HepG2 (cell line): ENCODE results near the gene CCDC97. TPM values are rescaled to one million over a fixed set of nuclear protein-coding genes. Genes with fewer than 3 reads are reported as not detected.
A peak's percentile ranks its signal among the peaks of the same experiment; 100 is the strongest.

Experiments used
- ATAC-seq: fragments of 200-7000 bp; cut with Tn5 transposase; 3 replicates; pipeline ENCODE4 v1.9.1; 2020; ENCODE audit warnings: mild to moderate bottlenecking, moderate library complexity
- BruUV-seq: library from RNA; stranded (reverse); fragments of 400-500 nt; replicated peaks from 2 replicates; lab custom pipeline; 2021; lab: Mats Ljungman, UMichigan
- CTCF ChIA-PET: fragments of 300-600 bp; formaldehyde crosslinking; extraction: SDS; loops from one replicate; lab custom pipeline; 2021; ENCODE audit warnings: low total read pairs, inconsistent platforms, low intra/inter-chr PET ratio; lab: Yijun Ruan, JAX
- POLR2A ChIA-PET: fragments of 350-600 bp; sonication (Branson Sonifier 250); formaldehyde crosslinking; loops from one replicate; lab custom pipeline; 2020; ENCODE audit warnings: antibody characterized with exemption, inconsistent platforms; lab: Yijun Ruan, JAX
- DNase-seq: peaks from one replicate; pipeline ENCODE4 v3.0.0-alpha.2; 2015; ENCODE audit warnings: low spot score
- FAIRE-seq: peaks from 3 replicates; lab custom pipeline; 2011; peaks lifted over from hg19 to GRCh38; lab: Jason Lieb, UNC
- H2AFZ ChIP-seq: one replicate; pipeline ENCODE4 v1.6.1; 2011; ENCODE audit warnings: low read length, inconsistent platforms
- H3K27ac ChIP-seq: fragments of 300-600 bp; 3 replicates; pipeline ENCODE4 v1.8.0; 2011; ENCODE audit warnings: mixed run types, mild to moderate bottlenecking, mixed read lengths, low read length, inconsistent platforms; ENCODE audit not compliant: insufficient read depth; ENCODE audit errors: extremely low read length
- H3K27me3 ChIP-seq, 2 experiments: fragments of 200-600 bp in 1 of 2; 2 replicates in 1 of 2; 3 replicates in 1 of 2; pipeline versions ENCODE4 v1.6.0 to v1.8.0; 2011; ENCODE audit warnings: low read length in 2 of 2, mild to moderate bottlenecking in 2 of 2, moderate library complexity in 2 of 2, inconsistent platforms in 1 of 2; ENCODE audit not compliant: insufficient read depth in 2 of 2, control insufficient read depth in 1 of 2
- H3K36me3 ChIP-seq, 2 experiments: fragments of 200-600 bp in 1 of 2; replicated peaks in 1 of 2; 2 replicates in 1 of 2; 3 replicates in 1 of 2; pipeline versions ENCODE4 v1.5.1 to v1.8.0; 2011; ENCODE audit warnings: low read length in 2 of 2, inconsistent platforms in 1 of 2; ENCODE audit not compliant: insufficient read depth in 2 of 2, control insufficient read depth in 1 of 2
- H3K4me1 ChIP-seq: 2 replicates; pipeline ENCODE4 v1.5.1; 2012; ENCODE audit warnings: low read length, inconsistent platforms; ENCODE audit not compliant: insufficient read depth
- H3K4me2 ChIP-seq: 2 replicates; pipeline ENCODE4 v1.6.0; 2011; ENCODE audit warnings: low read depth, low read length, inconsistent platforms
- H3K4me3 ChIP-seq, 3 experiments: fragments of 200-600 bp in 1 of 3; sonication (generic), shearing (Covaris generic) in 1 of 3; replicated peaks in 1 of 3; 2 replicates each; pipeline ENCODE4 v1.5.1; 2011 to 2016; ENCODE audit warnings: low read length in 3 of 3, inconsistent platforms in 2 of 3, low read depth in 2 of 3, mild to moderate bottlenecking in 2 of 3, control low read depth in 1 of 3, mixed read lengths in 1 of 3; ENCODE audit not compliant: insufficient read depth in 1 of 3
- H3K79me2 ChIP-seq: one replicate; pipeline ENCODE4 v1.6.1; 2011; ENCODE audit warnings: low read length, inconsistent platforms; ENCODE audit not compliant: insufficient read depth
- H3K9ac ChIP-seq: 2 replicates; pipeline ENCODE4 v1.6.0; 2011; ENCODE audit warnings: mild to moderate bottlenecking, low read depth, low read length, inconsistent platforms; ENCODE audit not compliant: insufficient read depth
- H3K9me3 ChIP-seq: 2 replicates; pipeline ENCODE4 v1.5.1; 2012; ENCODE audit warnings: mild to moderate bottlenecking, low read length
- H4K20me1 ChIP-seq: 2 replicates; pipeline ENCODE4 v1.6.0; 2011; ENCODE audit warnings: inconsistent platforms, mild to moderate bottlenecking, low read length, moderate library complexity; ENCODE audit not compliant: insufficient read depth
- AGO2 ChIP-seq: fragments of 200-400 bp; formaldehyde crosslinking; optimal IDR thresholded peaks from 2 replicates; pipeline ENCODE3; 2017; ENCODE audit warnings: mild to moderate bottlenecking, low read depth, low read length, moderate library complexity
- CAMTA2 ChIP-seq: sonication (generic); formaldehyde crosslinking; IDR thresholded peaks from 2 replicates; pipeline ENCODE4 v1.4.0; 2020; ENCODE audit warnings: mild to moderate bottlenecking, missing genetic modification reagents, borderline replicate concordance
- CCDC6 ChIP-seq: sonication (generic); formaldehyde crosslinking; IDR thresholded peaks from 2 replicates; pipeline ENCODE4 v1.8.1; 2022; ENCODE audit warnings: mild to moderate bottlenecking, missing genetic modification reagents, moderate library complexity
- CREM ChIP-seq, 2 experiments: sonication (generic) in 1 of 2; formaldehyde crosslinking in 1 of 2; IDR thresholded peaks; 2 replicates each; pipeline versions ENCODE4 v1.4.0 to v1.6.1; 2016 to 2020; ENCODE audit warnings: antibody characterized with exemption in 1 of 2, mild to moderate bottlenecking in 1 of 2, missing genetic modification reagents in 1 of 2
- EED ChIP-seq: sonication (generic); formaldehyde crosslinking; IDR thresholded peaks from 2 replicates; pipeline ENCODE4 v1.5.0; 2020; ENCODE audit warnings: mild to moderate bottlenecking, missing genetic modification reagents
- HMG20A ChIP-seq: IDR thresholded peaks from 2 replicates; pipeline ENCODE4 v1.6.1; 2016; ENCODE audit warnings: borderline replicate concordance
- IRX3 ChIP-seq: sonication (generic); formaldehyde crosslinking; IDR thresholded peaks from 2 replicates; pipeline ENCODE4 v1.8.1; 2023; ENCODE audit warnings: mild to moderate bottlenecking, low read depth, missing genetic modification reagents, borderline replicate concordance
- ISL2 ChIP-seq: sonication (generic); formaldehyde crosslinking; IDR thresholded peaks from 2 replicates; pipeline ENCODE4 v1.5.0; 2020; ENCODE audit warnings: missing genetic modification reagents
- MATR3 ChIP-seq: sonication (generic); formaldehyde crosslinking; IDR thresholded peaks from 2 replicates; pipeline ENCODE4 v1.4.0; 2020; ENCODE audit warnings: missing genetic modification reagents
- PHF20 ChIP-seq: sonication (generic); formaldehyde crosslinking; IDR thresholded peaks from 2 replicates; pipeline ENCODE4 v1.5.0; 2020; ENCODE audit warnings: mild to moderate bottlenecking, missing genetic modification reagents
- RBM22 ChIP-seq: fragments of 200-400 bp; formaldehyde crosslinking; optimal IDR thresholded peaks from 2 replicates; pipeline ENCODE3; 2017; ENCODE audit warnings: mild to moderate bottlenecking, low read length, moderate library complexity
- SAP130 ChIP-seq: IDR thresholded peaks from 2 replicates; pipeline ENCODE4 v1.6.1; 2016; ENCODE audit warnings: low read depth
- SOX13 ChIP-seq, 3 experiments: fragments of 450-650 bp in 1 of 3; sonication (generic) in 1 of 3; formaldehyde crosslinking in 1 of 3; IDR thresholded peaks in 2 of 3; conservative IDR thresholded peaks in 1 of 3; 2 replicates each; pipeline versions ENCODE4 v1.5.0 to v1.6.1; 2016 to 2020; ENCODE audit warnings: antibody characterized with exemption in 1 of 3, mild to moderate bottlenecking in 1 of 3, missing compliant biosample characterization in 1 of 3, missing genetic modification reagents in 1 of 3, moderate library complexity in 1 of 3
- TEAD2 ChIP-seq: sonication (generic); formaldehyde crosslinking; IDR thresholded peaks from 2 replicates; pipeline ENCODE4 v1.9.0; 2021; ENCODE audit warnings: missing genetic modification reagents
- ZFYVE20 ChIP-seq: sonication (generic); formaldehyde crosslinking; IDR thresholded peaks from 2 replicates; pipeline ENCODE4 v1.8.0; 2023; ENCODE audit warnings: low read depth, mild to moderate bottlenecking, moderate library complexity, missing genetic modification reagents, borderline replicate concordance
- ZNF17 ChIP-seq: sonication (generic); formaldehyde crosslinking; IDR thresholded peaks from 2 replicates; pipeline ENCODE4 v1.5.0; 2020; ENCODE audit warnings: mild to moderate bottlenecking, missing genetic modification reagents
- ZNF883 ChIP-seq: sonication (generic); formaldehyde crosslinking; IDR thresholded peaks from 2 replicates; pipeline ENCODE4 v1.5.1; 2020; ENCODE audit warnings: mild to moderate bottlenecking, missing genetic modification reagents; ENCODE audit errors: not compliant biosample characterization
- WGBS: methylation state at CpG from one replicate; pipeline ENCODE4 v1.1.6; 2017; ENCODE audit warnings: low lambda C conversion rate; 5-methylcytosine and 5-hydroxymethylcytosine counted together
- in situ Hi-C: cut with HindIII; loops from 2 replicates; pipeline ENCODE4 v1.10.0; 2017; ENCODE audit warnings: low pct_unique_long_range_greater_than_20kb; ENCODE audit not compliant: extremely low pct_ligation_motif_present
- intact Hi-C: fragments of 100-400 bp; cut with micrococcal nuclease; formaldehyde crosslinking; loops from one replicate; pipeline ENCODE4 v1.10.0; 2022; ENCODE audit not compliant: unreplicated experiment
- polyA plus RNA-seq, 8 experiments: library from polyadenylated mRNA; depleted of rRNA in 3 of 8; stranded (reverse) in 7 of 8; unstranded in 1 of 8; fragments of >200 nt; fragmentation: Illumina TruSeq in 4 of 8; extraction: Trizol in 4 of 8; gene quantifications; 2 replicates each; pipeline versions ENCODE4 v1.2.1 to v1.2.3, GENCODE V29; 2011 to 2016; ENCODE audit warnings: low read depth in 4 of 8, missing spikeins in 1 of 8, mixed read lengths in 1 of 8; ENCODE audit not compliant: insufficient read depth in 1 of 8
- total RNA-seq, 5 experiments: library from RNA; depleted of rRNA; stranded (reverse); fragments of >200 nt; fragmentation: Illumina TruSeq; extraction: Trizol; gene quantifications; 2 replicates each; pipeline ENCODE4 v1.2.3, GENCODE V29; 2016; ENCODE audit warnings: low read depth in 1 of 5
- TF ChIP-seq, protein P1 (sequence below): sonication (generic); formaldehyde crosslinking; IDR thresholded peaks from 2 replicates; pipeline ENCODE4 v1.9.0; 2021; ENCODE audit warnings: missing genetic modification reagents, mild to moderate bottlenecking, borderline replicate concordance
- TF ChIP-seq, protein P2 (sequence below): sonication (generic); formaldehyde crosslinking; IDR thresholded peaks from 2 replicates; pipeline ENCODE4 v1.8.1; 2023; ENCODE audit warnings: mild to moderate bottlenecking, missing genetic modification reagents

The CCDC97 gene
- total and polyA plus RNA-seq, 2 of the 13 experiments (the other 11 are each of a cell fraction or from before 2014, with no cell fraction given), result 6.2 to 7.3 TPM

DNA sequence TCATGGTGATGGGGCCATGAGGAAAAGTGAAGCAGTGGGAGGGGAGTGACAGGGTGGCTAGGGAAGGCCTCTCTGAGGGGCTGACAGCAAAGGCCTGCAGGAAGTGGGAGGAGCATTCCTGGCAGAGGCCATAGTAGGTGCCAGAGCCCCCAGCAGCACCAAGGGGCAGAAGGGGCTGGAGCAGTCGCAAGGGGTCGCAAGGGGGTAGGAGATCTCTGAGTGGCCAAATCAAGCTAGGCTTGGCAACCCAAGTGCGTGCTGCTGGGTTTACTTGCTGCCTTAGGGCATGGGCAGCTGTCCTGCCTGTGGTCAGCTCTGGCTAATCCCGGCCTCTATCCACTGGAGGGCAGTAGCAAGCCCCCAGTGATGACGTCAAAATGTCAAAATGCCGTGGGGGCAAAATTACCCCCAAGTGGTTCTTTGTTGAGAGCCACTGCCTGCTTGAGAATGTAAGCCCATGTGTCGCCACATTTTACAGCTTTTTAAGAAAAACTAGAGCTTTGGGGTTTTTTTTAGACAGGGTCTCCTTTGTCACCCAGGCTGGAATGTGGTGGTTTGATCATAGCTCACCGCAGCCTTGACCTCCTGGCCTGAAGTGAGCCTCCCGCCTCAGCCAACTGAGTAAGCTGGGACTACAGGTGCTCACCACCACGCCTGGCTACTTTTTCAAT lies 11.8 kb downstream of the CCDC97 start (continued):
- peak; percentile 51 for TF ChIP-seq SAP130 (CRISPR knock-in tag)

DNA sequence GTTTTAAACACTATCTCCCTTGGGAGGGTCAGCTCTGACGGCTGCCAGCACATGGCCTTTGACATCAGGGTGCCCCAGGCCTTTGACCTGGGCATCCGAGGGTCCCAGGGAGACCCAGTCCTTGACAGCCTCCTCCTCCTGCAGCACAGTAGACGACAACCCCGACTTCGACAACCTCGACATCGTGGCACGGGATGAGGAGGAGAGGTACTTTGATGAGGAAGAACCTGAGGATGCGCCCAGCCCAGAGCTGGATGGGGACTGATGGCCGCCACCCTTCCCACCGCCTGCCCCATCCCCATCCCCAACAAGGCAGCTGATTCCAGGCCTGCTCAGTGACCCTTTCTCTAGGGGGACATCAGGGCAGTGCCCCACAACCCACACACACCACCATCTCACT lies 12.5 kb downstream of the CCDC97 start:
- BruUV-seq, result no TSS peak
- H3K4me1 ChIP-seq, result peaks cover 78% of the 10 kb centered on the region
- H3K79me2 ChIP-seq, result peaks cover 2% of the 10 kb centered on the region
- H3K27me3 ChIP-seq, result no peaks in the 10 kb centered on the region
- H2AFZ ChIP-seq, result no peak overlapping the region
- peak overlapping the region; percentile 72 for H3K9ac ChIP-seq
- peak overlapping the region; percentile 74 for H3K27ac ChIP-seq
- ATAC-seq (no peak), DNase-seq (no peak), FAIRE-seq (no peak)
- in situ Hi-C loops (no loop called here), intact Hi-C loops (no loop called here)
- no peaks in the 10 kb centered on the region for H3K9me3 ChIP-seq
- ChIA-PET CTCF (interaction anchor here (1.5 kb wide), 2 partner anchors 31 to 109 kb away, joined by 4 to 12 read pairs; partner anchors contain the start of gene TGFB1), POLR2A (interaction anchor here (0.7 to 6.2 kb wide), 14 partner anchors 12 to 118 kb away, joined by 3 to 73 read pairs (median 6); partner anchors contain the start of genes B3GNT8, B9D2, CCDC97 and HNRNPUL1)
- no peaks in the 10 kb centered on the region for H4K20me1 ChIP-seq
- H3K4me3 ChIP-seq, result peak overlapping the region in 1 of 3 experiments; percentile 69; a peak in 2 of 6 replicates
- peaks cover 8 to 22% of the 10 kb centered on the region in 2 experiments; a peak in 4 of 5 replicates for H3K36me3 ChIP-seq
- peak overlapping the region; percentile 77 for H3K4me2 ChIP-seq
- WGBS, result 68% methylated on average over 6 of the region's 11 CpGs
- peak; percentile 18 for TF ChIP-seq RBM22
- 0 out of 2 replicates have a peak, but pooled peaks have one; percentile 40 for TF ChIP-seq CAMTA2 (CRISPR knock-in tag)
- TF ChIP-seq MATR3, result 0 out of 2 replicates have a peak, but pooled peaks have one; percentile 39
- TF ChIP-seq ZFYVE20 (CRISPR knock-in tag), result no peak
- TF ChIP-seq ISL2, result no peak
- TF ChIP-seq SOX13 (IDR thresholded peaks at IDR 0.05), result no peak
- no peak for TF ChIP-seq SOX13 (CRISPR knock-in tag; conservative IDR thresholded peaks at IDR 0.05 in 1 of 2, IDR thresholded peaks at IDR 0.05 in 1 of 2)
- no peak for TF ChIP-seq CREM (IDR thresholded peaks at IDR 0.05)
- TF ChIP-seq CREM (CRISPR knock-in tag; IDR thresholded peaks at IDR 0.05), result no peak
- TF ChIP-seq TEAD2 (CRISPR knock-in tag), result no peak
- no peak for TF ChIP-seq ZNF17
- TF ChIP-seq, protein P1, sequence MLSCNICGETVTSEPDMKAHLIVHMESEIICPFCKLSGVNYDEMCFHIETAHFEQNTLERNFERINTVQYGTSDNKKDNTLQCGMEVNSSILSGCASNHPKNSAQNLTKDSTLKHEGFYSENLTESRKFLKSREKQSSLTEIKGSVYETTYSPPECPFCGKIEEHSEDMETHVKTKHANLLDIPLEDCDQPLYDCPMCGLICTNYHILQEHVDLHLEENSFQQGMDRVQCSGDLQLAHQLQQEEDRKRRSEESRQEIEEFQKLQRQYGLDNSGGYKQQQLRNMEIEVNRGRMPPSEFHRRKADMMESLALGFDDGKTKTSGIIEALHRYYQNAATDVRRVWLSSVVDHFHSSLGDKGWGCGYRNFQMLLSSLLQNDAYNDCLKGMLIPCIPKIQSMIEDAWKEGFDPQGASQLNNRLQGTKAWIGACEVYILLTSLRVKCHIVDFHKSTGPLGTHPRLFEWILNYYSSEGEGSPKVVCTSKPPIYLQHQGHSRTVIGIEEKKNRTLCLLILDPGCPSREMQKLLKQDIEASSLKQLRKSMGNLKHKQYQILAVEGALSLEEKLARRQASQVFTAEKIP (CRISPR knock-in tag), result no peak
- TF ChIP-seq, protein P2, sequence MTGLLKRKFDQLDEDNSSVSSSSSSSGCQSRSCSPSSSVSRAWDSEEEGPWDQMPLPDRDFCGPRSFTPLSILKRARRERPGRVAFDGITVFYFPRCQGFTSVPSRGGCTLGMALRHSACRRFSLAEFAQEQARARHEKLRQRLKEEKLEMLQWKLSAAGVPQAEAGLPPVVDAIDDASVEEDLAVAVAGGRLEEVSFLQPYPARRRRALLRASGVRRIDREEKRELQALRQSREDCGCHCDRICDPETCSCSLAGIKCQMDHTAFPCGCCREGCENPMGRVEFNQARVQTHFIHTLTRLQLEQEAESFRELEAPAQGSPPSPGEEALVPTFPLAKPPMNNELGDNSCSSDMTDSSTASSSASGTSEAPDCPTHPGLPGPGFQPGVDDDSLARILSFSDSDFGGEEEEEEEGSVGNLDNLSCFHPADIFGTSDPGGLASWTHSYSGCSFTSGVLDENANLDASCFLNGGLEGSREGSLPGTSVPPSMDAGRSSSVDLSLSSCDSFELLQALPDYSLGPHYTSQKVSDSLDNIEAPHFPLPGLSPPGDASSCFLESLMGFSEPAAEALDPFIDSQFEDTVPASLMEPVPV, result no peak
- no peak for TF ChIP-seq CCDC6 (CRISPR knock-in tag)
- no peak for TF ChIP-seq IRX3 (CRISPR knock-in tag)
- no peak for TF ChIP-seq EED (CRISPR knock-in tag)
- 0 out of 2 replicates have a peak, but pooled peaks have one; percentile 14 for TF ChIP-seq PHF20 (CRISPR knock-in tag)
- TF ChIP-seq ZNF883 (CRISPR knock-in tag), result no peak
- 0 out of 2 replicates have a peak, but pooled peaks have one; percentile 0 for TF ChIP-seq HMG20A (CRISPR knock-in tag)
- TF ChIP-seq AGO2, result peak; percentile 36
